H1 (cell line): ENCODE data around the gene TRAF6. TPM values are rescaled to one million over a fixed set of nuclear protein-coding genes. Genes with fewer than 3 reads are reported as not detected.

Experiments
- CHD7 ChIP-seq: fragments of 300-600 bp; sonication (generic); IDR thresholded peaks from 2 replicates; pipeline ENCODE4 v1.7.1; 2012; ENCODE audit warnings: low read length, moderate library complexity, mild to moderate bottlenecking, inconsistent platforms; ENCODE audit not compliant: insufficient replicate concordance
- E2F6 ChIP-seq: IDR thresholded peaks from 2 replicates; pipeline ENCODE4 v1.6.1; 2012; ENCODE audit warnings: inconsistent platforms
- EGR1 ChIP-seq: IDR thresholded peaks from 2 replicates; pipeline ENCODE4 v1.6.1; 2011; ENCODE audit warnings: low read depth, low read length, borderline replicate concordance
- EP300 ChIP-seq, 2 experiments: IDR thresholded peaks; 1 replicate in 1 of 2; 2 replicates in 1 of 2; pipeline ENCODE4 v1.6.1; 2011 to 2012; ENCODE audit warnings: low read depth in 2 of 2, low read length in 2 of 2, mild to moderate bottlenecking in 2 of 2, borderline replicate concordance in 1 of 2, inconsistent platforms in 1 of 2, moderate library complexity in 1 of 2
- GTF2F1 ChIP-seq: IDR thresholded peaks from 2 replicates; pipeline ENCODE4 v1.6.1; 2012; ENCODE audit warnings: low read depth, low read length, improper control_type of control experiment, borderline replicate concordance
- SP2 ChIP-seq: IDR thresholded peaks from 2 replicates; pipeline ENCODE4 v1.6.1; 2012; ENCODE audit warnings: mild to moderate bottlenecking, low read length, inconsistent platforms
- SUZ12 ChIP-seq: fragments of 200-600 bp; sonication (generic); IDR thresholded peaks from 2 replicates; pipeline ENCODE4 v1.6.1; 2012; ENCODE audit warnings: mild to moderate bottlenecking, inconsistent platforms, low read length, moderate library complexity, mixed read lengths
- TEAD4 ChIP-seq: IDR thresholded peaks from 2 replicates; pipeline ENCODE4 v1.6.1; 2012; ENCODE audit warnings: low read depth, low read length, inconsistent platforms, mixed read lengths
- polyA plus RNA-seq, 7 experiments: library from polyadenylated mRNA; depleted of rRNA in 3 of 7; stranded (reverse) in 5 of 7; unstranded in 2 of 7; fragments of >200 nt in 5 of 7; fragments of 200-250 nt in 2 of 7; gene quantifications; 1 replicate in 5 of 7; 2 replicates in 1 of 7; 4 replicates in 1 of 7; pipeline versions ENCODE4 v1.2.1 to v1.2.3, GENCODE V29; 2011 to 2013; ENCODE audit warnings: missing spikeins in 2 of 7, mixed read lengths in 2 of 7
- total RNA-seq: library from RNA; stranded (reverse); fragmentation: NEBNext Ultra II Directional; extraction: Animal tissue kit (Norgen Biotek cat#: 25700); gene quantifications from 2 replicates; pipeline ENCODE4 v1.2.1, GENCODE V29; 2021

The TRAF6 gene
- total and polyA plus RNA-seq, 2 of the 8 experiments (the other 6 are each of a cell fraction or from before 2014, with no cell fraction given), result 4.6 to 8.8 TPM

GRCh38 chr11:36465449-36466163 is 44.5 kb downstream of the TRAF6 start (continued):
- TF ChIP-seq CHD7 (no peak), GTF2F1 (no peak), SUZ12 (no peak), EP300 (IDR thresholded peaks at IDR 0.05; ENCODE audit: borderline replicate concordance in 1 of 2, low read depth in 2 of 2, low read length in 2 of 2) (no peak), TEAD4 (no peak), E2F6 (no peak), SP2 (no peak), EGR1 (no peak)
